Esophagus mucosa (tissue), 1 donor: Measurements from ENCODE around the gene PIH1D2. TPM values are rescaled to one million over a fixed set of nuclear protein-coding genes. Genes with fewer than 3 reads are reported as not detected.
A peak's percentile ranks its signal among the peaks of the same experiment; 100 is the strongest.
"Not testable (repeated sequence)": the region's sequence is repeated elsewhere in the genome, so short reads cannot be mapped to it uniquely, and the experiment has no call there.

Experiments
- ATAC-seq: fragments of 200-7000 bp; cut with Tn5 transposase; one replicate; pipeline ENCODE4 v1.9.1; 2020
- total RNA-seq: library from RNA; stranded (reverse); gene quantifications from one replicate; pipeline ENCODE4 v1.2.4, GENCODE V29; 2023
- donor health status: DM: yes; HTN: yes; CAD: no.

The PIH1D2 gene
- total RNA-seq, 1 donor from 2014 or later = 1.6 TPM

DNA sequence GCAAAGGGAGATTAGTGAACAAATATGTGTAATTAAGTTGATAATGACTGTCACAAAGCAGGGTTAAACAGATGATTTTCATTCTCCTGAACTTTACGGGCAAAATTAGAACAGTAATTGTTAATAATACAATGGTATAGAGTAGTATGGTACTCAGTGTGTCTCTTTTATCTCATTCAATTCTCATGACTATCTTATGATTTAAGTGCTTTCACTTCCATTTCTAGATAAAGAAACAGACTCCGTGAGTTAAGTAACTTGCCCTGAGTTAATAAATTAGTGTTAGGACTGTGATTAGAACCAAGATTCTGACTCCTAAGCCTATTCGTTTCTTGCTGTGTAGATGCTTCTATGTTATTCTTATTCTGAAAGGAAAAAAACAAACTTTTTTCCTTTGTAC is 22.0 kb downstream of the PIH1D2 start:
- no peak for ATAC-seq

- no peak for ATAC-seq
Observed at GRCh38 chr11:112050721-112051120, 23.1 kb downstream of the PIH1D2 start.

DNA sequence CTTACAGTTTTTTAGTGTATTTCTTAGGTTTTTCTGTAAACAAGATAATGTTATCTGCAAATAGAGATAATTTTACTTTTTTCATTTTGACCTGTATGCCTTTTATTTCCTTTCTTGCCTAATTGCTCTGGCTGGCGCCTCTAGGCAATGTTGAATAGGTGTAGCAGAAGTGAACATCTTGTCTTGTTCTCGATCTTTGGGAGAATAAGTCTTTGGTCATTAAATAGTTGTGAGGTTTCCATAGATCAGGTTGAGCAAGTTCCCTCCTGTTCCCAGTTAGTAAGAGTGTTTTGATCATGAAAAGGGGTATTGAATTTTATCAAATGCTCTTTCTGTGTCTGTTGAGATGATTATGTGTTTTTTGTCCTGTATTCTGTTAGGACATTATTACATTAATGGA is 24.0 kb downstream of the PIH1D2 start:
- peak; percentile 52 for ATAC-seq

- not testable (repeated sequence) for ATAC-seq
Observed at GRCh38 chr11:112048256-112048655, 25.6 kb downstream of the PIH1D2 start.

DNA sequence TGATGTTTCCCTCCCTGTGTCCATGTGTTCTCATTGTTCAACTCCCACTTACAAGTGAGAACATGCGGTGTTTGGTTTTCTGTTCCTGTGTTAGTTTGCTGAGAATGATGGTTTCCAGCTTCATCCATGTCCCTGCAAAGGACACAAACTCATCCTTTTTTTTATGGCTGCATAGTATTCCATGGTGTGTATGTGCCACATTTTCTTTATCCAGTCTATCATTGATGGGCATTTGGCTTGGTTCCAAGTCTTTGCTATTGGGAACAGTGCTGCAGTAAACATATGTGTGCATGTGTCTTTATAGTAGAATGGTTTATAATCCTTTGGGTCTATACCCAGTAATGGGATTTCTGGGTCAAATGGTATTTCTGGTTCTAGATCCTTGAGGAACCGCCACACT is 27.2 kb downstream of the PIH1D2 start:
- ATAC-seq = not testable (repeated sequence)

DNA sequence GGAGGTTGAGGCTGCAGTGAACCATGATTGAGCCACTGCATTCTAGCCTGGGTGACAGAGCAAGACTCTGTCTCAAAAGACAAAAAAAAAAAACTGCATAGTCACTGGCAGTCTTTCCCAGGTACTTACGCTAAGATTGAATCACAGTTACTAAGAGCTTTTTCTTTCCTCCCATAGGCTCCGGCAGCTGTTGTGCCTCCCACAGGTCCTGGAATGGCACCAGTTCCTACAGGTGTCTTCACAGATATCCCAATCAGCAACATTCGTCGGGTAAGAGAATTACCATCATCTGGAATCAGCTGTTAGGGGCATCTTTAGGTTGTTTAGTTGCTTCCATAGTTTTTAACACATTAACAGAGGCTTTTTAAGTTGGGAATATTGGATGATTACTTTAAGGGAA is 28.9 kb downstream of the PIH1D2 start:
- no peak for ATAC-seq

DNA sequence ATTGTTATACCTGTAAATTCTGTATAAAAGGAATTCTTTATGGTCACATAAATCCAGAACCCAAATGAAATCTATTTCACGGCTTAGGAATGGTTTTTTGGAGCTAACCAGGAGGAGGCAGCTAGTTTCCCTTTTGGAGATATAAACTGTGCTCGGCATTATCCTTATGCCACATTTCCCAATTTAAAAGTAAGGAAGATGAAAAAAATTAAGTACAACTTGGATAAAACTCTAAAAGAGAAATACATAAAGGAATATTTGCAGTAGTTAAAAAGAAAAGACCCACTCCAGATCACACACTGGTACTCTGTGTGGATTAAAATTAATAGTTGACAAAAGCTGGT is 30.9 kb downstream of the PIH1D2 start:
- no peak for ATAC-seq

DNA sequence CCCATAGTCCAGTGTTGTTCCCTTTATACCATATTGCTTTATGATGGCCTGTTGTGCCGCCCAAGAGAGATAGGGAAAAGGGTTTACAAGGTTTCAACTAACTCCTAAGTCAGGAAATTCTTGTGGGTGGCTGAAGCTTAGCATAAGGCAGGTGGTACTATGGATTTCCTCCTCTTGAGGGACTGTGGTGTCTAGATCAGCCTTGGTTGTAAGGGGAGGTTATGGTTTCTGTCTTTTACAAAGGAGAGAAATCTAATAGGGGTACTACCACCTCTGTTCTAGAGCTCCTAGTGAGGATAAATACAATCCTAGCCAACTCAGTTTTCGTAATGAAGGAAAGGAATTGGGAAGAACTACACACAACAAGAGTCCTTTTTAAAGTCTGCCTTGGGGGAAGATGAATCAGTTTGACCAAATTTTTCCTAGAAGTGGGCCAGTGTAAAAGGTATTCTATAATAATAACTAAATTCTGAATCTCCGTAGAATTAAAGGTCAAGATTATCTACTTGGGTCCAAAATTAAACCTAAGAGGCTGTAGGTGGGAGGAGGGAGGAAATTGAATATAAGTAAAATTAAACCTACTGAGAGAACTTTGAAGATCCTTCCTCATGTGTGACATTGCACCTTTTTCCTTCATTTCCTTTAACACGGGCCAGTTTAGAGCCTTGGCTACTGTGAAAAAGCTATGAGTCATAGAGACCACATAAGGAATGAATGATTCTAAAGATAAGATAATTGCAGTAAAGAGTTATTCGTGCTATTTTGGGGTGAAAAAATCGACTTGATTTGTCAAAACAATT is 31.5 kb downstream of the PIH1D2 start:
- ATAC-seq = no peak

GRCh38 chr11:112037527-112037926 is 36.3 kb downstream of the PIH1D2 start:
- peak; percentile 13 for ATAC-seq

GRCh38 chr11:112033902-112034301 is 39.9 kb downstream of the PIH1D2 start:
- no peak for ATAC-seq

GRCh38 chr11:112029460-112029859 is 44.4 kb downstream of the PIH1D2 start:
- no peak for ATAC-seq

- not testable (repeated sequence) for ATAC-seq
Observed at GRCh38 chr11:112026784-112027410, 46.9 kb downstream of the PIH1D2 start.

GRCh38 chr11:112025707-112026106 is 48.1 kb downstream of the PIH1D2 start:
- peak; percentile 38 for ATAC-seq

DNA sequence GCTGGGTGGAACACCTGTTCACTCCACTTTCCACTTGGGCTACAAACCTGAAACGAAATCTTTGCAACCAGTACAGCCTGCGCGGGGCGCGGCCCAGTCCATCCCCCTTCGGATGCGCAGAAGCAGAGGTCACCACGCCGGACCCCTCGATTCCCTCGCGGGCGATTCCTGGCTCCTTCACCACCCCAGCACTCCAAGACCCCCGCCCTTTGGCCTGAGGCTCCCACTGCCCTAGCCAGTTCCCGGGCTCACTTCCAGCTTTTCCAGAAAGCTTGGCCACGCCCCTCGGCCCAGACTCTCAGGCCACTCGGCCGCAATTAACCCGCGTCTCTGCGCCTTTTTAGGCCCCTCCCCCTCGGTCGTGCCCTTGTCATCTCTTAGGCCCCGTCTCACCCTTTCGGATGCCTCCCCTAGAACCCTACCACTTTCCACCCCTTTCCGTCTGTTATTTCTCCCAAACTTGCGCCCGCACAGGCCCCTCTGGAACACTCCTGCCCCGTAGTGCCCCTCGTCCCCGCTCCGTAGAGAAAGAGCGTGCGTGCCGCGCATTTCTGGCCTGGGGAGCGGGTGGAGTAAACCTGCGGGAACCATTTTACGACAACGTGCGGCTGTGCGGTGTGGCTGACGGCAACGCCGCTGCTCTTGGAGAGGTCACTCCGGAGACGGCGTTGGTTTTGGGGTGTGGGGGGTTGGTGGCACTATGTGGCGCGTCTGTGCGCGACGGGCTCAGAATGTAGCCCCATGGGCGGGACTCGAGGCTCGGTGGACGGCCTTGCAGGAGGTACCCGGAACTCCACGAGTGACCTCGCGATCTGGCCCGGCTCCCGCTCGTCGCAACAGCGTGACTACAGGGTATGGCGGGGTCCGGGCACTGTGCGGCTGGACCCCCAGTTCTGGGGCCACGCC is 48.8 kb downstream of the PIH1D2 start, which contains the start of gene DLAT:
DLAT (plus strand) TSS at position 636 of the 906 bp plus-strand sequence; CDS start at position 701, 65 bp downstream.
- ATAC-seq = peak; percentile 97

DNA sequence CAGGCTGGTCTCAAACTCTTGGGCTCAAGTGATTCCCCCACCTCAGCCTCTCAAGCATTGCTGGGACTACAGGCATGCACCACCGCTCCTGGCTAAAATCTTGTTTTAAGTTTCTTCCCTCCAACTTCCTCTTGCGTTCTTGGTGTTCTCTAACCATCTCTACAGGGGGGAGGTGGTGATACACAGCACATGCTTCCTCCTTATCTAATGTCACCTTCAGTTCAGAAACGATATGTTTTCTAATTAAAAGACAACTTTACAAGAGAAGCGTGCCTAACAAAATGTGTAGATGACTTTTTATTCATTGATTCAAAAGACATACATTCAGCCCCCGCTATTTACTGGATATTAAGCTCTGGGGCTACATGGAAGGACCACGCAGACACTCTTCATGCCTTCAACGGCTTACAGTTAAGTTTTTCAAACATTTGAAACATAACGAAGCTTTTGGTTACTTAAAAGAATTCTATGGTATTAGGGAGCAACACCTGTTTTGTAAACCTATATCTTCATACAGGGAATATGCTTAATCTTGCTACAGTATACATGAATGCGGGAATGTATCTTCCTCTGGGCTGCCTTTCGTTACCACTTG is 49.5 kb downstream of the PIH1D2 start:
- ATAC-seq = no peak

DNA sequence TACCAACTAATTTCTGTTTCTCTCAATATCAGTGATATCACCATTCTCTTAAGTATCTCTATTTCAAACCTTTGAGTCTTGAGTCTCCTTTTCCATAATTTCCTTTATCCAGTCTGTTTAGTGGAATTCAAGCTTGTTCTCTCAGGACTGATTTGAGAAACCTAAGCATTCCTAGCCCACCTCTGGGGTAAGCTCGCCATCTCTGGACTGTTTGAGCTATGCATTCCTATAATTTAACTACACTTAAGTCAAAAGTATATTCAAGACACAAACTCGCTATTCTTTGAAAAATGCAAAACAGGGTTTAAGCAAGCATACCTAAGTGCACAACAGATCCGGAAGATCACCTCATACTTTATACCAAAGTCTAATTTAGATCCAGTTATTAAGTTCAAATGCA is 50.7 kb downstream of the PIH1D2 start:
- no peak for ATAC-seq

GRCh38 chr11:112019066-112019465 is 54.8 kb downstream of the PIH1D2 start:
- no peak for ATAC-seq

Other genes with a start within 250 kb of the PIH1D2 start
- 20.7 TPM for gene ALG9, start 202.4 kb downstream of the PIH1D2 start, total RNA-seq
- gene FDXACB1, start 194.9 kb downstream of the PIH1D2 start, total RNA-seq = 1.8 TPM
- 22.5 TPM for gene CFAP68, start 194.5 kb downstream of the PIH1D2 start, total RNA-seq
- 19.6 TPM for gene CRYAB, start 162.2 kb downstream of the PIH1D2 start, total RNA-seq
- 0.32 TPM for gene HSPB2, start 161.3 kb downstream of the PIH1D2 start, total RNA-seq
- 3.5 TPM for gene C11orf52, start 155.1 kb downstream of the PIH1D2 start, total RNA-seq
- 3.3 TPM for gene DIXDC1, start 136.7 kb downstream of the PIH1D2 start, total RNA-seq
- gene DLAT, start 48.6 kb downstream of the PIH1D2 start, total RNA-seq = 37.1 TPM
- 11.8 TPM for gene NKAPD1, start 282 bp upstream of the PIH1D2 start, total RNA-seq
- gene TIMM8B, start 12.7 kb upstream of the PIH1D2 start, total RNA-seq = 83.4 TPM
- gene SDHD, start 12.9 kb upstream of the PIH1D2 start, total RNA-seq = 109 TPM
- 41.8 TPM for gene IL18, start 90.1 kb upstream of the PIH1D2 start, total RNA-seq
- gene TEX12, start 93.4 kb upstream of the PIH1D2 start, total RNA-seq = 0.16 TPM
- gene BCO2, start 101.5 kb upstream of the PIH1D2 start, total RNA-seq = 5.7 TPM
- 32.5 TPM for gene PTS, start 152.4 kb upstream of the PIH1D2 start, total RNA-seq
- gene PLET1, start 186.8 kb upstream of the PIH1D2 start, total RNA-seq = not detected